ENCODE data around the gene FLYWCH1. TPM values are rescaled to one million over a fixed set of nuclear protein-coding genes. Genes with fewer than 3 reads are reported as not detected.

The FLYWCH1 gene
- total and polyA plus RNA-seq, 12 donors, result 22.1 to 42.3 (median 32.8) TPM

DNA sequence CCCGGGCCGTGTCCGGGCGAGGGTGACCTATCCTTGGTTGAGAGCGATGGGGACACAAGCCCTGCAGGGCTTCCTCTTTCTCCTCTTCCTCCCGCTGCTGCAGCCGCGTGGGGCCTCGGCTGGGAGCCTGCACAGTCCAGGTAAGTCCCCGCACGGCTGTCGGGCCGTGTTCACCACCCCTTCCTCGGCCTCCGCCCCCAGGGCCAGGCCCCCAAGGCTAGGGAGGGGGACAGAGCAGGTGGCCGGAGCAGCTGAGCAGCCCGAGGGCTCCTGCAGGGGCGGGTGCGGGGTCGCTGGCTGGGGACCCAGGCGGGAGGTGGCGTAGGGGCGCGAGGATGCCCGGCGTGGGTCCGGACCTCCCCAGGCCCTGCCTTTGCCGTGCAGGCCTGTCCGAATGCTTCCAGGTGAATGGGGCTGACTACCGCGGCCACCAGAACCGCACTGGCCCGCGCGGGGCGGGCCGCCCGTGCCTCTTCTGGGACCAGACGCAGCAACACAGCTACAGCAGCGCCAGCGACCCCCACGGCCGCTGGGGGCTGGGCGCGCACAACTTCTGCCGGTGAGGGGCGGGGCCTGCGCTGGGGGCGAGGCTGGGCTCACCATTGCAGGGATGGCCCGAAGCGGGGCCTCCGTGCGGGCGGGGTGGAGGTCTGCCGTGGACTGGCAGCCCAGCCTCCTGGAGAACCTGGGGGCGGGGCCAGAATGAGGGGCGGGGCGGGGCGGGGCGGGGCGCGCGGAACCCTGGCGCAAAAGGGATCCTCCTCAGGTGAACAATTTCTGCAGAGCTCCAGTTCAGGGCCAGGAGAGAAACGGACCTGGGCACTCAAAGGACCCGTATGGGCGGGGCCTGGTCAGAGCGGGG is 53.0 kb downstream of the FLYWCH1 start:
- TF ChIP-seq, protein P1, sequence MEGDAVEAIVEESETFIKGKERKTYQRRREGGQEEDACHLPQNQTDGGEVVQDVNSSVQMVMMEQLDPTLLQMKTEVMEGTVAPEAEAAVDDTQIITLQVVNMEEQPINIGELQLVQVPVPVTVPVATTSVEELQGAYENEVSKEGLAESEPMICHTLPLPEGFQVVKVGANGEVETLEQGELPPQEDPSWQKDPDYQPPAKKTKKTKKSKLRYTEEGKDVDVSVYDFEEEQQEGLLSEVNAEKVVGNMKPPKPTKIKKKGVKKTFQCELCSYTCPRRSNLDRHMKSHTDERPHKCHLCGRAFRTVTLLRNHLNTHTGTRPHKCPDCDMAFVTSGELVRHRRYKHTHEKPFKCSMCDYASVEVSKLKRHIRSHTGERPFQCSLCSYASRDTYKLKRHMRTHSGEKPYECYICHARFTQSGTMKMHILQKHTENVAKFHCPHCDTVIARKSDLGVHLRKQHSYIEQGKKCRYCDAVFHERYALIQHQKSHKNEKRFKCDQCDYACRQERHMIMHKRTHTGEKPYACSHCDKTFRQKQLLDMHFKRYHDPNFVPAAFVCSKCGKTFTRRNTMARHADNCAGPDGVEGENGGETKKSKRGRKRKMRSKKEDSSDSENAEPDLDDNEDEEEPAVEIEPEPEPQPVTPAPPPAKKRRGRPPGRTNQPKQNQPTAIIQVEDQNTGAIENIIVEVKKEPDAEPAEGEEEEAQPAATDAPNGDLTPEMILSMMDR (IDR thresholded peaks at IDR 0.05), result no peak
- peaks cover 16 to 59% (median 45%) of the 10 kb centered on the region in 9 donors for H3K4me1 ChIP-seq
- intact Hi-C loops (cut with DNase I), result no loop called here
- H3K4me3 ChIP-seq, result peak overlapping the region in 8 of 10 donors; percentile 8 to 42 (median 41)
- no peaks in the 10 kb centered on the region for H3K9me3 ChIP-seq
- WGBS, 2 donors, result 0 to 2% methylated on average over 57 to 68 of the region's 68 CpGs
- DNase-seq (no peak), ATAC-seq (no peak)
- H3K27ac ChIP-seq, result no peak overlapping the region
- H3K36me3 ChIP-seq, result no peaks in the 10 kb centered on the region
- peaks cover 60 to 91% (median 84%) of the 10 kb centered on the region in 7 donors for H3K27me3 ChIP-seq

DNA sequence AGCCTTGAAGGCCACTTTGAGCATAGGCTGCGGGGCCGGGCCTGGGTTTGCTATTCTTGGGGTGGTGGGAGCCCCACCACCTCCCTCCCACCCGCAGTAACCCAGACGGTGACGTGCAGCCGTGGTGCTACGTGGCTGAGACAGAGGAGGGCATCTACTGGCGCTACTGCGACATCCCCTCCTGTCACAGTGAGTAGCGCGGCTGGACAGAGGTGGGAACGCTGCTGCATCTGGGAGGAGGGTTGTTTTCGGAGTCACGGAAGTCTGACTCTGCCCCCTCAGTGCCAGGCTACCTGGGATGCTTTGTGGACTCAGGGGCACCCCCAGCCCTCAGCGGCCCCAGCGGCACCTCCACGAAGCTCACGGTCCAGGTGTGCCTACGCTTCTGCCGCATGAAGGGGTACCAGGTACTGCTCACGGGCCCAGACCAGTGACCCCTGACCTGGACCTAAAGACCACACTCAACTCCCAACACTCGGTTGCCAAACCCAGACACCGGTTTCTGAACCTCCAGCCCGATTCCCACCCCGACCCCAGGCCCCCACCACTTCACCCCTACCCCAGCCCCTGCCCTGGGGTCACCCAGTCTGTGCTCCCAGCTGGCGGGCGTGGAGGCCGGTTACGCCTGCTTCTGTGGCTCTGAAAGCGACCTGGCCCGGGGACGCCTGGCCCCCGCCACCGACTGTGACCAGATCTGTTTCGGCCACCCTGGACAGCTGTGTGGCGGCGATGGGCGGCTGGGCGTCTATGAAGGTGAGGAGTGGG is 54.5 kb downstream of the FLYWCH1 start:
- 48 to 55% methylated on average over 39 of the region's 39 CpGs for WGBS, 2 donors
- ATAC-seq (no peak), DNase-seq (no peak)
- intact Hi-C loops (cut with DNase I), result no loop called here
- peaks cover 16 to 73% (median 51%) of the 10 kb centered on the region in 9 donors for H3K4me1 ChIP-seq
- H3K9me3 ChIP-seq, result no peaks in the 10 kb centered on the region
- TF ChIP-seq, protein P1 (IDR thresholded peaks at IDR 0.05), result no peak
- H3K36me3 ChIP-seq, result no peaks in the 10 kb centered on the region
- H3K4me3 ChIP-seq, result peak overlapping the region in 8 of 10 donors; percentile 5 to 37 (median 24)
- no peak overlapping the region for H3K27ac ChIP-seq
- H3K27me3 ChIP-seq, result peaks cover 53 to 77% (median 71%) of the 10 kb centered on the region in 7 donors

DNA sequence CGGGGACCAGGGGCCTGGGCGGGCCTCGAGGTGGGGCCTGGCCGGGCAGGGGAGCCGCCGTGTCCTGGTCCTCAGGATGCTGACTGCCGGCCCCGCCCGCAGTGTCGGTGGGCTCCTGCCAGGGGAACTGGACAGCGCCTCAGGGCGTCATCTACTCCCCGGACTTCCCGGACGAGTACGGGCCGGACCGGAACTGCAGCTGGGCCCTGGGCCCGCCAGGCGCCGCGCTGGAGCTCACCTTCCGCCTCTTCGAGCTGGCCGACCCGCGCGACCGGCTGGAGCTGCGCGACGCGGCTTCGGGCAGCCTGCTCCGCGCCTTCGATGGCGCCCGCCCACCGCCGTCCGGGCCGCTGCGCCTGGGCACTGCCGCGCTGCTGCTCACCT is 55.1 kb downstream of the FLYWCH1 start:
- Histone ChIP-seq H3K27me3 (peaks cover 51 to 71% (median 65%) of the 10 kb centered on the region in 7 donors), H3K4me3 (peak overlapping the region in 9 of 10 donors; percentile 5 to 37 (median 20)), H3K4me1 (peaks cover 16 to 71% (median 55%) of the 10 kb centered on the region in 9 donors), H3K27ac (no peak overlapping the region), H3K36me3 (peaks cover 0 to 2% (median 0%) of the 10 kb centered on the region in 9 donors), H3K9me3 (no peaks in the 10 kb centered on the region)
- ATAC-seq (no peak), DNase-seq (no peak)
- TF ChIP-seq, protein P1 (IDR thresholded peaks at IDR 0.05), result peak in 4 of 9 donors; percentile 7 to 41 (median 24)
- WGBS, 2 donors, result 2% methylated on average over 42 to 46 of the region's 46 CpGs
- intact Hi-C loops (cut with DNase I), result no loop called here

DNA sequence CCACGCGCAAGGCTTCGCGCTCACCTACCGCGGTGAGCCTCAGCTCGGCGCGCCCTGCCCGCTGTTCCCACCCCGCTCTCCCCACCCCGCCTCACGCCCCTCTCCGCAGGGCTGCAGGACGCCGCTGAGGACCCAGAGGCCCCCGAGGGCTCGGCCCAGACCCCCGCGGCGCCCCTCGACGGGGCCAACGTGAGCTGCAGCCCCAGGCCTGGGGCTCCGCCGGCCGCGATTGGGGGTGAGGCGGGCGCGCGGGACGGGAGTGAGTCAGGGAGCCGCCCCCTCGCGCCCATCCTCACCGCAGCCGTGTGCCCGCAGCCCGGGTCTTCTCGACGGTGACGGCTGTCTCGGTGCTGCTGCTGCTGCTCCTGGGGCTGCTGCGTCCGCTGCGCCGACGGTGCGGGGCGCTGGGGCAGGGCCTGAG is 55.5 kb downstream of the FLYWCH1 start:
- TF ChIP-seq, protein P1 (IDR thresholded peaks at IDR 0.05), result peak in 1 of 9 donors; percentile 0
- Histone ChIP-seq H3K27me3 (peaks cover 51 to 67% (median 61%) of the 10 kb centered on the region in 7 donors), H3K4me1 (peaks cover 16 to 70% (median 58%) of the 10 kb centered on the region in 9 donors), H3K4me3 (peak overlapping the region in 8 of 10 donors; percentile 5 to 37 (median 24)), H3K36me3 (peaks cover 0 to 6% (median 0%) of the 10 kb centered on the region in 9 donors), H3K27ac (no peak overlapping the region), H3K9me3 (no peaks in the 10 kb centered on the region)
- intact Hi-C loops (cut with DNase I), result no loop called here
- DNase-seq (no peak), ATAC-seq (no peak)
- WGBS, 2 donors, result 10 to 13% methylated on average over 34 to 51 of the region's 51 CpGs

All from heart right ventricle (tissue), 16 donors.